ENCODE data around the gene AUTS2. TPM values are rescaled to one million over a fixed set of nuclear protein-coding genes. Genes with fewer than 3 reads are reported as not detected.

AUTS2 gene
- total and polyA plus RNA-seq, 2 of the 8 experiments (the other 6 are each of a cell fraction or from before 2014, with no cell fraction given) = 25.9 to 101 TPM

DNA sequence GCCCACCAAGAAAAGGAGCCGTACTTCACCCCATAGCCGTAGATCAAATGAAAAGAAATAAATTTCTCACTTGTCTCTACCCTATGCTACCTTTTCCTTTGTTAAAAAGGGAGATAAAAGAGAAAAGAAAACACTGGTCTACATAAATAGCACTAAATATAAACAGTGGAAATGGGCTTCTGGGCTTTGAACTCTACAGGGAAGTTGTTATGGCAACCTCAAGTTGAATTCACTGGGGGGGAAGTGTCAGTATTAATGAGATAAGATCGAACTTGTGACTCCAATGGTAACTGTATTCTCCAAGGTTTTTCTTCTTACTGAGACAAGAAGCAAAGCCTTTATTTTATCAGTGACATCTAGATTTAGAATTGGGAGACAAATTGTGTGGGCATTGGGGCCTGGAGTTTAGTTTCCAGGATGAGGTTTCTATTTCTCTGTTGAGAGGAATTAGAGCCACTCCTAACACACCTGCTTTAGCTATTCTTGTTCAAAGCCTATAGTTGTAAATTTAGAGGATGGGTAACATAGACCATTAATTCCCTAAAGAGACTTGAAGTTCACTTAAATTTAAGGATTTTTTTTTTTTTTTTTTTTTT is 929.3 kb downstream of the AUTS2 start:
- Histone ChIP-seq H2BK15ac (ENCODE audit: low read length) (no peak overlapping the region), H2BK20ac (ENCODE audit: low read length) (no peak overlapping the region), H3K4me2 (ENCODE audit: insufficient read depth in 1 of 2, low read depth in 2 of 2, low read length in 2 of 2) (no peak overlapping the region), H3K56ac (replicated peaks; ENCODE audit: insufficient read length, low read depth, low read length) (no peak overlapping the region), H3K79me1 (ENCODE audit: low read depth, low read length) (no peaks in the 10 kb centered on the region), H2BK120ac (replicated peaks; ENCODE audit: low read depth, low read length) (no peak overlapping the region), H3K9me3 (ENCODE audit: insufficient read depth in 2 of 2, low read depth in 1 of 2, low read length in 1 of 2) (no peaks in the 10 kb centered on the region), H2BK5ac (ENCODE audit: low read depth, low read length) (no peak overlapping the region), H3K23me2 (ENCODE audit: low read depth, low read length) (no peaks in the 10 kb centered on the region), H3K14ac (ENCODE audit: insufficient read length) (no peak overlapping the region), H3K18ac (ENCODE audit: extremely low read depth, low read length) (no peak overlapping the region), H4K91ac (replicated peaks; ENCODE audit: insufficient read length, low read length) (no peak overlapping the region), H2BK12ac (ENCODE audit: low read depth, low read length) (no peak overlapping the region), H3K9ac (replicated peaks in 1 of 4; ENCODE audit: extremely low read depth in 1 of 4, low read depth in 3 of 4, low read length in 3 of 4) (no peak overlapping the region), H3K27me3 (replicated peaks in 1 of 4; ENCODE audit: control insufficient read depth in 3 of 4, extremely low read depth in 1 of 4, insufficient read depth in 3 of 4, low read length in 3 of 4) (no peaks in the 10 kb centered on the region), H2AFZ (ENCODE audit: low read length) (no peak overlapping the region), H3K4me3 (ENCODE audit: extremely low read depth in 1 of 4, insufficient read depth in 2 of 4, low read depth in 3 of 4, low read length in 4 of 4) (no peak overlapping the region), H3K23ac (ENCODE audit: insufficient read length) (no peak overlapping the region), H3K4ac (replicated peaks; ENCODE audit: insufficient read length, low read depth, low read length) (no peak overlapping the region), H3K27ac (ENCODE audit: low read depth, low read length) (no peak overlapping the region), H2AK5ac (ENCODE audit: low read depth, low read length) (no peak overlapping the region), H3K36me3 (ENCODE audit: control insufficient read depth in 2 of 4, insufficient read depth in 4 of 4, low read length in 3 of 4) (no peaks in the 10 kb centered on the region), H4K8ac (ENCODE audit: extremely low read depth, insufficient read depth, low read length) (no peak overlapping the region), H3K79me2 (ENCODE audit: control insufficient read depth in 1 of 2, insufficient read depth in 2 of 2, low read length in 2 of 2) (no peaks in the 10 kb centered on the region), H3K4me1 (replicated peaks in 1 of 4; ENCODE audit: control insufficient read depth in 3 of 4, insufficient read depth in 4 of 4, low read length in 3 of 4) (no peaks in the 10 kb centered on the region), H4K5ac (ENCODE audit: insufficient read length, low read depth, low read length) (no peak overlapping the region), H4K20me1 (replicated peaks in 1 of 2; ENCODE audit: control insufficient read depth in 1 of 2, insufficient read depth in 2 of 2, low read length in 2 of 2) (no peaks in the 10 kb centered on the region)
- CTCF ChIA-PET (ENCODE audit: partially characterized antibody) = no interaction called here
- WGBS, 2 experiments (ENCODE audit: extremely low coverage in 1 of 2, insufficient coverage in 1 of 2, insufficient read length in 1 of 2, insufficient replicate concordance in 2 of 2, low coverage in 1 of 2, low lambda C conversion rate in 2 of 2, missing lambda C conversion rate in 1 of 2) = 87% methylated on average over 3 of the region's 3 CpGs; no CpG with 5 or more reads in 1 of the 2 experiments
- FAIRE-seq = no peak
- POLR2A ChIA-PET (ENCODE audit: partially characterized antibody) = no interaction called here
- DNase-seq (ENCODE audit: low read depth in 1 of 2, low spot score in 2 of 2) = no peak
- no peak for TF ChIP-seq TAF1 (IDR thresholded peaks at IDR 0.05; ENCODE audit: low read depth, low read length)
- TF ChIP-seq HDAC6 (IDR thresholded peaks at IDR 0.05; ENCODE audit: low read depth, low read length) = no peak
- TF ChIP-seq CTBP2 (IDR thresholded peaks at IDR 0.05; ENCODE audit: borderline replicate concordance, insufficient read depth, insufficient read length, low read length) = no peak
- TF ChIP-seq SP4 (IDR thresholded peaks at IDR 0.05; ENCODE audit: low read length) = no peak
- no peak for TF ChIP-seq EGR1 (IDR thresholded peaks at IDR 0.05; ENCODE audit: borderline replicate concordance, low read depth, low read length)
- no peak for TF ChIP-seq SAP30 (IDR thresholded peaks at IDR 0.05; ENCODE audit: insufficient read depth, insufficient replicate concordance, low read length)
- no peak for TF ChIP-seq EP300 (IDR thresholded peaks at IDR 0.05; ENCODE audit: borderline replicate concordance in 1 of 2, low read depth in 2 of 2, low read length in 2 of 2)
- TF ChIP-seq CBX8 (IDR thresholded peaks at IDR 0.05; ENCODE audit: borderline replicate concordance, low read depth, low read length) = no peak
- TF ChIP-seq, protein P1, sequence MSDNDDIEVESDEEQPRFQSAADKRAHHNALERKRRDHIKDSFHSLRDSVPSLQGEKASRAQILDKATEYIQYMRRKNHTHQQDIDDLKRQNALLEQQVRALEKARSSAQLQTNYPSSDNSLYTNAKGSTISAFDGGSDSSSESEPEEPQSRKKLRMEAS (IDR thresholded peaks at IDR 0.05) = no peak
- no peak for TF ChIP-seq BRCA1 (IDR thresholded peaks at IDR 0.05; ENCODE audit: low read depth, low read length)
- no peak for TF ChIP-seq SP1 (IDR thresholded peaks at IDR 0.05; ENCODE audit: low read depth, low read length)
- no peak for TF ChIP-seq NANOG (IDR thresholded peaks at IDR 0.05; ENCODE audit: insufficient read depth, low read depth, low read length, poor library complexity, severe bottlenecking)
- no peak for TF ChIP-seq SIN3A (conservative IDR thresholded peaks at IDR 0.05 in 1 of 2, IDR thresholded peaks at IDR 0.05 in 1 of 2; ENCODE audit: low read depth in 1 of 2, low read length in 2 of 2)
- no peak for TF ChIP-seq BCL11A (IDR thresholded peaks at IDR 0.05; ENCODE audit: low read depth in 2 of 2, low read length in 2 of 2)
